Gastrocnemius medialis (tissue), 4 donors: ENCODE measurements around the gene MPPED1.

ENCODE experiments used
- POLR2A ChIP-seq, 2 donors: fragments of 450-650 bp; IDR thresholded peaks; one replicate each; pipeline ENCODE4 v1.6.1; 2017; ENCODE audit warnings: antibody characterized with exemption in 2 of 2, mild to moderate bottlenecking in 2 of 2, moderate library complexity in 2 of 2
- TF ChIP-seq, protein P1 (sequence below), 5 experiments: fragments of 450-650 bp in 3 of 5; fragments of 200-600 bp in 2 of 5; sonication (generic) in 2 of 5; IDR thresholded peaks in 4 of 5; conservative IDR thresholded peaks in 1 of 5; 1 replicate in 4 of 5; 2 replicates in 1 of 5; pipeline ENCODE4 v1.5.1; 2016 to 2019; ENCODE audit warnings: antibody characterized with exemption in 5 of 5, mild to moderate bottlenecking in 3 of 5, moderate library complexity in 3 of 5

DNA sequence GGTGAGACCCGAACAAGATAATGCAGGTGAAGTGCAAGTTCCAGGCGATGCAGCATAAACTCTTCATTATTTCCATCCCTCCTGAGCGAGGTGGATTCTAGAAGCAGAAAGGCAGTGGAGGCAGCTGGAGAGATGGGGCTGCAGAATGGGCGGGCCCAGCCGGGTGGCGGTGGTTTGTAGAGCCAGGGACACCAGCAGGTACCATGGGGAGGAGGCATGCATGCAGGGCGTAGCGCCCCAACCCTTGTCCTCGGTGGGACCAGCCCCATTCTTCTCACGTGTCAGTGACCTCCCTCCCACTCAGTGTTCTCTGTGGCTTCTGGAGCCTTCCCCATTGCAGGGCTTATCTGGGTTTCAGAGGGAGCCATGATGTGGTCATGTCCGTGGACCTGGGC, 38.0 kb downstream of the MPPED1 start:
- no peak for TF ChIP-seq POLR2A (IDR thresholded peaks at IDR 0.05)
- TF ChIP-seq, protein P1, sequence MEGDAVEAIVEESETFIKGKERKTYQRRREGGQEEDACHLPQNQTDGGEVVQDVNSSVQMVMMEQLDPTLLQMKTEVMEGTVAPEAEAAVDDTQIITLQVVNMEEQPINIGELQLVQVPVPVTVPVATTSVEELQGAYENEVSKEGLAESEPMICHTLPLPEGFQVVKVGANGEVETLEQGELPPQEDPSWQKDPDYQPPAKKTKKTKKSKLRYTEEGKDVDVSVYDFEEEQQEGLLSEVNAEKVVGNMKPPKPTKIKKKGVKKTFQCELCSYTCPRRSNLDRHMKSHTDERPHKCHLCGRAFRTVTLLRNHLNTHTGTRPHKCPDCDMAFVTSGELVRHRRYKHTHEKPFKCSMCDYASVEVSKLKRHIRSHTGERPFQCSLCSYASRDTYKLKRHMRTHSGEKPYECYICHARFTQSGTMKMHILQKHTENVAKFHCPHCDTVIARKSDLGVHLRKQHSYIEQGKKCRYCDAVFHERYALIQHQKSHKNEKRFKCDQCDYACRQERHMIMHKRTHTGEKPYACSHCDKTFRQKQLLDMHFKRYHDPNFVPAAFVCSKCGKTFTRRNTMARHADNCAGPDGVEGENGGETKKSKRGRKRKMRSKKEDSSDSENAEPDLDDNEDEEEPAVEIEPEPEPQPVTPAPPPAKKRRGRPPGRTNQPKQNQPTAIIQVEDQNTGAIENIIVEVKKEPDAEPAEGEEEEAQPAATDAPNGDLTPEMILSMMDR (IDR thresholded peaks at IDR 0.05 in 4 of 5, conservative IDR thresholded peaks at IDR 0.05 in 1 of 5) = no peak
